ENCODE measurements around the gene MRPL57. TPM values are rescaled to one million over a fixed set of nuclear protein-coding genes. Genes with fewer than 3 reads are reported as not detected.
"Not testable (repeated sequence)": the region's sequence is repeated elsewhere in the genome, so short reads cannot be mapped to it uniquely, and the experiment has no call there.

The MRPL57 gene
- polyA plus RNA-seq, 1 experiment = 12.0 TPM

DNA sequence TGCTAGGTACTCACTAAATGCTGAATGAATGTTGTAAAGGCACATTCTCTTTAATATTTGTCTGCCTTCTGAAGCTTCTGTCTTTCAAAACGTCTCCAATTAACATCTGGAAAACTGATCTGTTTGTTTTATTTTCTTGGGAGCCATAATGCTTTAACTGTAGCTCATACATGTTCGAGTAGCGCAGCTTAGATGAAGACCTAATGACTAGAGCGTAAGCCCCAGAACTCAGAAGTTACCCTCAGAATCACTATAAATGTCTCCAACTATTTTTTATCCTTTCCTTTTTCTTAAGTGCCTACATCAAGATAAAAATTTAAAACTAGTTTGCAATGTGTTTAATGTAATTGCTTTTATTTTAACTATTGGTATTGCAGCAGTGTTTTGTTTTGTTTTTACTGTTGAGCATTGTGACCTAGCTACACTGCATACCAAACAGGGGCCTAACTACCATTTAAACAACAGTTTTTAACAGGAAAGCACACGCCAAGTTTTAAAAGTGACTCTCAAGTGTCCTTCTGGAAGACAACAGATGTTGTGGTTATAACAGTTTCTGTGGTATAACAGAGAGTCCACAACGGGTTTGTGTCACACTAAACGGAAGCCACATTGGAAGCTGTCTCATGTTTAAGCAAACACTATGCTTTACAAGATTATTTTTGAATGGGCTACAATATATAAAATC, 42.0 kb downstream of the MRPL57 start:
- TF ChIP-seq, protein P1, sequence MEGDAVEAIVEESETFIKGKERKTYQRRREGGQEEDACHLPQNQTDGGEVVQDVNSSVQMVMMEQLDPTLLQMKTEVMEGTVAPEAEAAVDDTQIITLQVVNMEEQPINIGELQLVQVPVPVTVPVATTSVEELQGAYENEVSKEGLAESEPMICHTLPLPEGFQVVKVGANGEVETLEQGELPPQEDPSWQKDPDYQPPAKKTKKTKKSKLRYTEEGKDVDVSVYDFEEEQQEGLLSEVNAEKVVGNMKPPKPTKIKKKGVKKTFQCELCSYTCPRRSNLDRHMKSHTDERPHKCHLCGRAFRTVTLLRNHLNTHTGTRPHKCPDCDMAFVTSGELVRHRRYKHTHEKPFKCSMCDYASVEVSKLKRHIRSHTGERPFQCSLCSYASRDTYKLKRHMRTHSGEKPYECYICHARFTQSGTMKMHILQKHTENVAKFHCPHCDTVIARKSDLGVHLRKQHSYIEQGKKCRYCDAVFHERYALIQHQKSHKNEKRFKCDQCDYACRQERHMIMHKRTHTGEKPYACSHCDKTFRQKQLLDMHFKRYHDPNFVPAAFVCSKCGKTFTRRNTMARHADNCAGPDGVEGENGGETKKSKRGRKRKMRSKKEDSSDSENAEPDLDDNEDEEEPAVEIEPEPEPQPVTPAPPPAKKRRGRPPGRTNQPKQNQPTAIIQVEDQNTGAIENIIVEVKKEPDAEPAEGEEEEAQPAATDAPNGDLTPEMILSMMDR (IDR thresholded peaks at IDR 0.05; ENCODE audit: insufficient read depth, low read depth, low read length) = no peak
- no peak for DNase-seq (ENCODE audit: low read depth)
- no peak overlapping the region for H3K4me3 ChIP-seq (ENCODE audit: low read depth, low read length)
- POLR2A ChIA-PET = no interaction called here
- CTCF ChIA-PET = interaction anchor here (0.7 to 1.5 kb wide), 3 partner anchors 10 to 29 kb away, joined by 3 read pairs; no protein-coding TSS in a partner anchor
- H3K27me3 ChIP-seq (ENCODE audit: control insufficient read depth, insufficient read depth, low read length) = no peaks in the 10 kb centered on the region
- no peaks in the 10 kb centered on the region for H3K36me3 ChIP-seq (ENCODE audit: control insufficient read depth, insufficient read depth, low read length)

DNA sequence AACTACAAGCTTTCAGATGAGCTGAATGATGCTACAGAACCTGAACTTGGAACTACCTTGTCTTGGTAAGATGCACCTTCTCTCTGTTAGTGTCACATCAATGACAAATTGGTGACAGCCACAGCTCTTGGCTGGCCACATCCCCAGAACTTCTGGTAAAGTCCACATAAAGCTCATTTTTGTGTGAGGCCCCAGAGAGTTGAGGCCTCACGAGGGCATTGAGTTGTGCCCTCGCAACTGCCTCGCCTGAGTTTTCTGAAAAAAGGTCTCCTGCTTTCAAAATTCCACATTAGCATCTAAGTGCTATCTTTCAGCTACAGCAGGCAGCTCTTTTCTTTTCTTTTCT, 42.6 kb downstream of the MRPL57 start:
- CTCF ChIA-PET = interaction anchor here (0.9 to 1.5 kb wide), 2 partner anchors 14 to 29 kb away, joined by 3 read pairs; no protein-coding TSS in a partner anchor
- Histone ChIP-seq H3K27me3 (ENCODE audit: control insufficient read depth, insufficient read depth, low read length) (0 out of 2 replicates have a peak, but pooled peaks cover under 1% of the 10 kb centered on the region), H3K36me3 (ENCODE audit: control insufficient read depth, insufficient read depth, low read length) (no peaks in the 10 kb centered on the region), H3K4me3 (ENCODE audit: low read depth, low read length) (no peak overlapping the region)
- no peak for DNase-seq (ENCODE audit: low read depth)
- POLR2A ChIA-PET = no interaction called here
- TF ChIP-seq, protein P1 (IDR thresholded peaks at IDR 0.05; ENCODE audit: insufficient read depth, low read depth, low read length) = no peak

DNA sequence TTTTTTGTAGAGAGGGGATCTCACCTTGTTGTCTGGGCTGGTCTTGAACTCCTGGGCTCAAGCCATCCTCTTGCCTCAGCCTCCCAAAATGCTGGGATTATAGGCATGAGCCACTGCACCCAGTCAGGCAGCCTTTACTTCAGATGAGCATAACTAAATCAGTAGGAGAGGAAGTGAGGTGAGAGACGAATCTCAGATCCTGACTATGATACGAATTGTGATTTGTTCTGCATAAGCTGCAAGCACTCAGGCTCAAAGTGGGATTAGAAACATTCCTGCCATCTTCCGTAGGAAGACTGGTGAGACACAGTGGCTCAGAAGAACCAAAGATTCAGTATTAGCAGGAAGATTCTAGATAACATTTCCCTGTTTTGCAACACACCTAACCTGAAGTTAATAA, 43.3 kb downstream of the MRPL57 start:
- H3K4me3 ChIP-seq (ENCODE audit: low read depth, low read length); POLR2A ChIA-PET; H3K27me3 ChIP-seq (ENCODE audit: control insufficient read depth, insufficient read depth, low read length); H3K36me3 ChIP-seq (ENCODE audit: control insufficient read depth, insufficient read depth, low read length); DNase-seq (ENCODE audit: low read depth): not testable (repeated sequence)
- CTCF ChIA-PET = interaction anchor here (1.2 kb wide), 1 partner anchor 21 kb away, joined by 3 read pairs; no protein-coding TSS in a partner anchor

DNA sequence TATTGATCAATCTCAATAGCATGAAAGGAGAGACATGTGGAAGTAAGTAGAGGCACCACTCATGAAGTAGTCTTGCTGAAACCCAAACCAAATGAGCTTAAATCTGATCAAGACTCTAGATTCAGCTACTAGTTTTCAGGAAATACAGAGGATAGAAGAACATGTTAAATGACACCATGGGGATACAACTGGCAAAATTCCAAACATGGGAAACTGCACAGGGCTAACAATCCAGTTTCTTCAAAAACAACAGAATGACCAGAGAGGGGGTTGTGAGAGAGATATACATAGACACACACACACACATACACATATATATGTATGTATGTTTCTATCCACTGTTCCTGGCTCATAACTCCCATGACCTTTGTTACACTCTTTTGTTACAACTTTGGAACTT, 44.8 kb downstream of the MRPL57 start:
- no peak overlapping the region for H3K4me3 ChIP-seq (ENCODE audit: low read depth, low read length)
- CTCF ChIA-PET = no interaction called here
- DNase-seq (ENCODE audit: low read depth) = no peak
- TF ChIP-seq, protein P1 (IDR thresholded peaks at IDR 0.05; ENCODE audit: insufficient read depth, low read depth, low read length) = no peak
- no peaks in the 10 kb centered on the region for H3K36me3 ChIP-seq (ENCODE audit: control insufficient read depth, insufficient read depth, low read length)
- H3K27me3 ChIP-seq (ENCODE audit: control insufficient read depth, insufficient read depth, low read length) = peaks cover 1% of the 10 kb centered on the region; the same call in 1 of the 2 replicates
- POLR2A ChIA-PET = no interaction called here

DNA sequence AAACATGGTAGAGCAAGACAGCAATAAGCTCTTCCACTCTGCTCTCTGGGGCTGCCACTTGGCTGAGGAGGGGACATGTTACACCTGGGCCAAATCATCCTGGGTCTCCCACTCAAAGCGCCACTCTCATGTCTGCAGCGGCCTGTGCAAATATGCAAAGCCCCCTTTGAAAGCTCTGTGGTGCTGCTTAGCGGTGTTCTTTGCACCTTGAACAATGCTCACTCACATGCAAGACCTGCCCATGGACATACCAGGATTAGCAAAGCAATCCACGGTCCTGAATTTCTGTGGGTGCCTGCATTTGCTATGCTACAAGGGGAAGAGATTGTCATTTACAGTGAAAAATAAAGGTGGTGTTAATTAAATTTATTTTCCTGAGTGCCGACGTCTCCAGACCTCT, 48.6 kb downstream of the MRPL57 start:
- no peaks in the 10 kb centered on the region for H3K36me3 ChIP-seq (ENCODE audit: control insufficient read depth, insufficient read depth, low read length)
- TF ChIP-seq, protein P1 (IDR thresholded peaks at IDR 0.05; ENCODE audit: insufficient read depth, low read depth, low read length) = no peak
- CTCF ChIA-PET = no interaction called here
- H3K4me3 ChIP-seq (ENCODE audit: low read depth, low read length) = no peak overlapping the region
- POLR2A ChIA-PET = no interaction called here
- peaks cover 1% of the 10 kb centered on the region; the same call in 1 of the 2 replicates for H3K27me3 ChIP-seq (ENCODE audit: control insufficient read depth, insufficient read depth, low read length)
- no peak for DNase-seq (ENCODE audit: low read depth)

Measured in BJ (cell line).